Heart right ventricle (tissue), 16 donors: ENCODE measurements around the gene SPARCL1. TPM values are rescaled to one million over a fixed set of nuclear protein-coding genes. Genes with fewer than 3 reads are reported as not detected.

ENCODE experiments used
- ATAC-seq, 8 donors: fragments of 200-7000 bp; cut with Tn5 transposase; one replicate each; pipeline ENCODE4 v1.9.1; 2020; ENCODE audit warnings: mild to moderate bottlenecking in 8 of 8, moderate library complexity in 8 of 8, moderate number of reproducible peaks in 1 of 8
- DNase-seq, 2 donors: peaks; one replicate each; pipeline ENCODE4 v3.0.0-alpha.2; 2020
- H3K27ac ChIP-seq, 10 donors: fragments of 200-600 bp; sonication (generic) in 2 of 10; one replicate each; pipeline versions ENCODE4 v1.5.0 to v1.8.0; 2020 to 2022; ENCODE audit warnings: mild to moderate bottlenecking in 3 of 10
- H3K27me3 ChIP-seq, 7 donors: fragments of 200-600 bp; one replicate each; pipeline ENCODE4 v1.8.0; 2021 to 2022; ENCODE audit warnings: mild to moderate bottlenecking in 2 of 7
- H3K36me3 ChIP-seq, 9 donors: fragments of 200-600 bp; sonication (generic) in 1 of 9; one replicate each; pipeline versions ENCODE4 v1.5.0 to v1.8.0; 2020 to 2022; ENCODE audit warnings: mild to moderate bottlenecking in 2 of 9
- H3K4me1 ChIP-seq, 9 donors: fragments of 200-600 bp; sonication (generic) in 1 of 9; one replicate each; pipeline versions ENCODE4 v1.5.0 to v1.8.0; 2020 to 2022; ENCODE audit warnings: mild to moderate bottlenecking in 4 of 9
- H3K4me3 ChIP-seq, 10 donors: fragments of 200-600 bp; sonication (generic) in 2 of 10; one replicate each; pipeline versions ENCODE4 v1.5.0 to v1.8.0; 2020 to 2022; ENCODE audit warnings: mild to moderate bottlenecking in 7 of 10, moderate library complexity in 2 of 10
- H3K9me3 ChIP-seq, 11 donors: fragments of 200-600 bp in 10 of 11; sonication (generic) in 2 of 11; one replicate each; pipeline versions ENCODE4 v1.5.0 to v1.8.0; 2013 to 2022; ENCODE audit warnings: mild to moderate bottlenecking in 2 of 11, control low read depth in 1 of 11, moderate library complexity in 1 of 11
- CTCF ChIP-seq, 9 donors: fragments of 200-600 bp; sonication (generic) in 2 of 9; IDR thresholded peaks; one replicate each; pipeline versions ENCODE4 v1.5.0 to v1.8.0; 2021 to 2022; ENCODE audit warnings: antibody characterized with exemption in 9 of 9, mild to moderate bottlenecking in 5 of 9, moderate library complexity in 1 of 9
- WGBS, 2 donors: extraction: QIAGEN DNeasy Blood & Tissue Kit; methylation state at CpG; one replicate each; pipeline ENCODE4 v1.1.7; 2013; ENCODE audit warnings: inconsistent platforms in 1 of 2; 5-methylcytosine and 5-hydroxymethylcytosine counted together
- intact Hi-C, 10 donors: fragments of 100-400 bp; cut with DNase I; formaldehyde crosslinking; loops; one replicate each; pipeline versions ENCODE4 v1.11.1 to v1.14.2; 2022
- polyA plus RNA-seq, 2 donors: library from polyadenylated mRNA; stranded (reverse); fragments of 200-250 nt; gene quantifications; one replicate each; pipeline ENCODE4 v1.2.3, GENCODE V29; 2013
- total RNA-seq, 10 donors: library from RNA; stranded (reverse); fragmentation: NEBNext Ultra II Directional in 3 of 10; extraction: Animal tissue kit (Norgen Biotek cat#: 25700) in 3 of 10; gene quantifications; one replicate each; pipeline versions ENCODE4 v1.2.1 to v1.2.4, GENCODE V29; 2021 to 2023
- donor health status: Arrhythmogenic right ventricular cardiomyopathy.
- donor health status: ischemic (EF 13 %, LVEDD 7.1; RV severe dilation, severe dysfunction).
- donor health status: healthy with polysubstance abuse.
- donor health status: DM: no; HTN: yes; CAD: no.
- donor health status: DM: no; HTN: no; CAD: no.
- donor health status: ischemic (EF 25% LVEDD 6.9; RV normal size, moderate dysfunction).
- donor health status: ischemic (EF 25% LVEDD 5.7; RV mildly dilated, moderate dysfunction).
- donor health status: healthy.
- donor health status: DM: yes; HTN: yes; CAD: no.
- donor health status: Ischemic cardiomyopathy.
- donor health status: ischemic (EF 35%, LVEDD 5.7; RV mildly dilated, moderate dysfunction).
- donor health status: nonischemic (EF 11% LVEDD 7.7; RV severe dilation, severe dysfunction).
- donor health status: DM: yes; HTN: yes; CAD: no.
- donor health status: PGD.
- donor health status: ischemic (EF 29% LVEDD 5.4; RV normal size, mild dysfunction).
- donor health status: nonischemic (EF 23%, LVEDD 6.1; RV moderate dilation, normal function).

The SPARCL1 gene
- total and polyA plus RNA-seq, 12 donors = 131 to 553 (median 232) TPM

GRCh38 chr4:87545052-87545451 lies 15.9 kb upstream of the SPARCL1 start:
- H3K27me3 ChIP-seq = no peaks in the 10 kb centered on the region
- ATAC-seq (no peak), DNase-seq (no peak)
- intact Hi-C loops = loop anchor here in 9 of 10 donors (2.0 to 10.0 kb wide), 9 partner anchors 70 to 304 kb away; partner anchors contain the start of gene MEPE (in 1 of the 9)
- no peak overlapping the region for H3K27ac ChIP-seq
- H3K9me3 ChIP-seq = no peaks in the 10 kb centered on the region
- TF ChIP-seq CTCF (IDR thresholded peaks at IDR 0.05) = no peak
- H3K36me3 ChIP-seq = no peaks in the 10 kb centered on the region
- WGBS, 2 donors = 91 to 96% methylated on average over 3 of the region's 3 CpGs
- peaks cover 0 to 31% (median 5%) of the 10 kb centered on the region in 9 donors for H3K4me1 ChIP-seq
- no peak overlapping the region for H3K4me3 ChIP-seq

- ATAC-seq = peak in 7 of 8 donors; percentile 46 to 77 (median 65)
- intact Hi-C loops = loop anchor here in 8 of 10 donors (2.0 to 10.0 kb wide), 12 partner anchors 71 to 305 kb away; partner anchors contain the start of gene MEPE (in 1 of the 8)
- Histone ChIP-seq H3K27me3 (no peaks in the 10 kb centered on the region), H3K4me1 (peaks cover 0 to 32% (median 5%) of the 10 kb centered on the region in 9 donors), H3K36me3 (no peaks in the 10 kb centered on the region), H3K9me3 (no peaks in the 10 kb centered on the region), H3K27ac (peak overlapping the region in 3 of 10 donors; percentile 15 to 77 (median 20)), H3K4me3 (no peak overlapping the region)
- TF ChIP-seq CTCF (IDR thresholded peaks at IDR 0.05) = peak in 8 of 9 donors; percentile 44 to 83 (median 65)
- DNase-seq = peak in 1 of 2 donors; percentile 48
- WGBS, 2 donors = 24 to 32% methylated on average over 3 of the region's 3 CpGs
Observed at GRCh38 chr4:87543835-87544461, 14.8 kb upstream of the SPARCL1 start.

- DNase-seq (no peak), ATAC-seq (no peak)
- H3K27ac ChIP-seq = peak overlapping the region in 6 of 10 donors; percentile 32 to 78 (median 62)
- no peaks in the 10 kb centered on the region for H3K36me3 ChIP-seq
- intact Hi-C loops = loop anchor here in 8 of 10 donors (5.0 to 10.0 kb wide), 10 partner anchors 72 to 304 kb away; partner anchors contain the start of gene MEPE (in 1 of the 8)
- H3K4me1 ChIP-seq = peaks cover 0 to 32% (median 5%) of the 10 kb centered on the region in 9 donors
- H3K27me3 ChIP-seq = no peaks in the 10 kb centered on the region
- H3K9me3 ChIP-seq = peaks cover 0 to 3% (median 0%) of the 10 kb centered on the region in 11 donors
- no peak overlapping the region for H3K4me3 ChIP-seq
- no peak for TF ChIP-seq CTCF (IDR thresholded peaks at IDR 0.05)
Observed at GRCh38 chr4:87542734-87543312, 13.6 kb upstream of the SPARCL1 start.

- DNase-seq = no peak
- peak in 4 of 8 donors; percentile 7 to 65 (median 46) for ATAC-seq
- Histone ChIP-seq H3K27ac (peak overlapping the region in 9 of 10 donors; percentile 1 to 85 (median 61)), H3K4me3 (no peak overlapping the region), H3K27me3 (no peaks in the 10 kb centered on the region), H3K36me3 (no peaks in the 10 kb centered on the region), H3K4me1 (peaks cover 0 to 32% (median 5%) of the 10 kb centered on the region in 9 donors), H3K9me3 (peaks cover 0 to 3% (median 0%) of the 10 kb centered on the region in 11 donors)
- intact Hi-C loops = loop anchor here in 8 of 10 donors (5.0 to 10.0 kb wide), 10 partner anchors 73 to 305 kb away; partner anchors contain the start of gene MEPE (in 1 of the 8)
- TF ChIP-seq CTCF (IDR thresholded peaks at IDR 0.05) = no peak
- 56 to 72% methylated on average over 6 of the region's 6 CpGs for WGBS, 2 donors
Observed at GRCh38 chr4:87541956-87542709, 13.0 kb upstream of the SPARCL1 start.
